CD4-positive, CD25-positive, alpha-beta regulatory T cell (primary cell): ENCODE measurements around the gene NEK8. TPM values are rescaled to one million over a fixed set of nuclear protein-coding genes. Genes with fewer than 3 reads are reported as not detected.

Source experiments
- ATAC-seq, 2 donors: fragments of 150-1000 bp; cut with Tn5 transposase; one replicate each; pipeline ENCODE4 v1.10.0; 2021; ENCODE audit warnings: low read depth in 2 of 2, moderate number of reproducible peaks in 2 of 2, moderate library complexity in 1 of 2
- DNase-seq, 3 donors: peaks; one replicate each; pipeline versions ENCODE4 v3.0.0 to v3.0.0-alpha.2; 2012 to 2022; ENCODE audit warnings: mixed read lengths in 1 of 3
- H3K27ac ChIP-seq: one replicate; pipeline ENCODE4 v1.7.0; 2013; ENCODE audit warnings: mild to moderate bottlenecking, low read length; ENCODE audit not compliant: insufficient read depth, poor library complexity, severe bottlenecking
- H3K27me3 ChIP-seq: one replicate; pipeline ENCODE4 v1.7.0; 2013; ENCODE audit warnings: low read length; ENCODE audit not compliant: control insufficient read depth, insufficient read depth
- H3K36me3 ChIP-seq: one replicate; pipeline ENCODE4 v1.7.0; 2013; ENCODE audit warnings: mild to moderate bottlenecking, low read length, moderate library complexity; ENCODE audit not compliant: control insufficient read depth, insufficient read depth
- H3K4me1 ChIP-seq: 2 replicates; pipeline ENCODE4 v1.7.0; 2013; ENCODE audit warnings: mild to moderate bottlenecking, low read length; ENCODE audit not compliant: insufficient read depth, control insufficient read depth, poor library complexity, severe bottlenecking
- H3K4me3 ChIP-seq: one replicate; pipeline ENCODE4 v1.7.0; 2013; ENCODE audit warnings: low read depth, mild to moderate bottlenecking, low read length, moderate library complexity
- H3K9me3 ChIP-seq, 2 experiments: 1 replicate in 1 of 2; 2 replicates in 1 of 2; pipeline ENCODE4 v1.7.0; 2013; ENCODE audit warnings: low read length in 2 of 2, mild to moderate bottlenecking in 1 of 2, moderate library complexity in 1 of 2; ENCODE audit not compliant: control insufficient read depth in 2 of 2
- H3K27ac Mint-ChIP-seq, 3 donors: one replicate each; pipeline ENCODE4 v1.8.0; 2020 to 2022; ENCODE audit warnings: mild to moderate bottlenecking in 3 of 3, mixed read lengths in 3 of 3, moderate library complexity in 2 of 3
- H3K27me3 Mint-ChIP-seq: one replicate; pipeline ENCODE4 v1.8.0; 2022; ENCODE audit warnings: mild to moderate bottlenecking, mixed read lengths
- H3K36me3 Mint-ChIP-seq: one replicate; pipeline ENCODE4 v1.8.0; 2020; ENCODE audit warnings: mixed read lengths
- H3K4me1 Mint-ChIP-seq, 4 donors: one replicate each; pipeline ENCODE4 v1.8.0; 2020 to 2022; ENCODE audit warnings: mixed read lengths in 4 of 4, mild to moderate bottlenecking in 1 of 4
- H3K4me3 Mint-ChIP-seq, 4 donors: one replicate each; pipeline ENCODE4 v1.8.0; 2020 to 2022; ENCODE audit warnings: mild to moderate bottlenecking in 4 of 4, mixed read lengths in 4 of 4, moderate library complexity in 3 of 4
- H3K9me3 Mint-ChIP-seq, 7 donors: one replicate each; pipeline ENCODE4 v1.8.0; 2020 to 2022; ENCODE audit warnings: mixed read lengths in 7 of 7, mild to moderate bottlenecking in 3 of 7, moderate library complexity in 2 of 7
- polyA plus RNA-seq, 4 donors: library from polyadenylated mRNA; unstranded; fragments of 300-500 nt; fragmentation: Illumina TruSeq; gene quantifications; one replicate each; pipeline ENCODE4 v1.2.3, GENCODE V29; 2021
- total RNA-seq: library from RNA; stranded (reverse); gene quantifications from one replicate; pipeline ENCODE4 v1.2.3, GENCODE V29; 2022

Gene NEK8
- total and polyA plus RNA-seq, 5 donors from 2014 or later = 1.8 to 7.5 (median 2.1) TPM

GRCh38 chr17:28740406-28741357 is 12.1 kb downstream of the NEK8 start:
- Mint-ChIP-seq H3K36me3 (peaks cover 9% of the 10 kb centered on the region), H3K9me3 (no peaks in the 10 kb centered on the region), H3K4me1 (peaks cover 5 to 25% (median 11%) of the 10 kb centered on the region in 4 donors), H3K27me3 (no peaks in the 10 kb centered on the region), H3K27ac (no peak overlapping the region), H3K4me3 (peak overlapping the region in 1 of 4 donors; percentile 41)
- H3K4me1 ChIP-seq = peaks cover 23% of the 10 kb centered on the region
- H3K27ac ChIP-seq = no peak overlapping the region
- H3K9me3 ChIP-seq = no peaks in the 10 kb centered on the region
- no peaks in the 10 kb centered on the region for H3K36me3 ChIP-seq
- H3K4me3 ChIP-seq = no peak overlapping the region
- H3K27me3 ChIP-seq = no peaks in the 10 kb centered on the region
- DNase-seq = no peak
- ATAC-seq = no peak

DNA sequence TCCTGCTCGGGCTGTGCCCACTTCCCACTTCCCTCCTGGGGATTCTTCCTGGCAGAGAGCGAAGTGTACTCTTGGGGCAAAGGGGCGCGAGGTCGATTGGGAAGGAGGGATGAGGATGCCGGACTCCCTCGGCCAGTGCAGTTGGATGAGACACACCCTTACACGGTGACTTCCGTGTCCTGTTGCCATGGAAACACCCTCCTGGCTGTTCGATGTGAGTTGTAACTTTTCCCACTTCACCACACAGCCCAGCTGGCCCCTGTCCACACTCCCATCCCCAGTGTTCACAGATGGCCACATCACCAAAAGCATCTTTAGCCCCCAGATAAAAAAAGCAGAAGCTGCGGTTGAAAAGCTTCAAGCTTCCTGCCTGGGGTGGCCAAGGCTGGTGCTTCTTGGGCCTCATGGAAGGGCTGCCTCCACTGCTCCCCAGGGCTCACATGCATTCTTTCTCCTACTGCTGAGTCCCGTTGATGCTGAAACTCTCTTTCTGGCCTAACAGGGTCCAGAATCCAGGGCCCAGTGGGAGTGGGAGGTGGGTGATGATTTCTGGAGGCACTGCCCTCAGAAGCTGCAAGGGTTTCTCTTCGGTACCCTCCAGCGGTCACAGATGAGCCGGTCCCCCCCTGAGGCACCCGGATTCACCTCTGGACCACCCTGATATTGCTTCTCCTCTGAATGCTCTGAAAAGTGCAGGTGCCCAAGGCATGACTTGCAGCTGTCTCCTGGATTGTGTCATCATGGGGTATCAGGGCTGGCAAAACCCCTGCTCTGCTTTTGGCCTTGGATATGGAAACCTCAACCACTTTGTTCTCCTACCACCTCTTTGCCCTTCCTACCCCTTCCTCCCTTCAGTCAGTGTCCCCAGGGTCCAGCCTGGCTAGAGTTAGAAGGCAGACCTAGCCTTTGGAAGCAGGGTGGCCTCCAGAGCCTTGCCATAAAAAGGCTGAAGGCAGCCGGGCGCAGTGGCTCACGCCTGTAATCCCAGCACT is 13.1 kb downstream of the NEK8 start:
- H3K4me3 ChIP-seq = no peak overlapping the region
- H3K4me3 Mint-ChIP-seq = peak overlapping the region in 2 of 4 donors; percentile 15 to 41
- H3K4me1 ChIP-seq = peaks cover 33% of the 10 kb centered on the region
- H3K9me3 ChIP-seq = no peaks in the 10 kb centered on the region
- peaks cover 5 to 34% (median 11%) of the 10 kb centered on the region in 4 donors for H3K4me1 Mint-ChIP-seq
- peaks cover 9% of the 10 kb centered on the region for H3K36me3 Mint-ChIP-seq
- DNase-seq = no peak
- no peaks in the 10 kb centered on the region for H3K27me3 Mint-ChIP-seq
- H3K9me3 Mint-ChIP-seq = no peaks in the 10 kb centered on the region
- no peak overlapping the region for H3K27ac ChIP-seq
- H3K27ac Mint-ChIP-seq = no peak overlapping the region
- no peak for ATAC-seq
- no peaks in the 10 kb centered on the region for H3K27me3 ChIP-seq
- H3K36me3 ChIP-seq = no peaks in the 10 kb centered on the region

GRCh38 chr17:28743243-28744103 is 14.9 kb downstream of the NEK8 start, which contains the start of gene TRAF4:
TSS of gene TRAF4 (plus strand) at chr17:28744011. CDS start at chr17:28744113, 102 bp downstream.
- peak; percentile 89 to 90 for ATAC-seq
- Histone ChIP-seq H3K4me1 (peaks cover 33% of the 10 kb centered on the region), H3K27me3 (no peaks in the 10 kb centered on the region), H3K27ac (peak within 1 kb of the TSS; percentile 92), H3K4me3 (peak within 1 kb of the TSS; percentile 89), H3K36me3 (peaks cover 9% of the 10 kb centered on the region), H3K9me3 (no peaks in the 10 kb centered on the region)
- peak within 1 kb of the TSS; percentile 88 to 93 (median 90) for H3K27ac Mint-ChIP-seq
- peaks cover 4% of the 10 kb centered on the region for H3K36me3 Mint-ChIP-seq
- peak; percentile 73 to 85 (median 74) for DNase-seq
- H3K9me3 Mint-ChIP-seq = no peaks in the 10 kb centered on the region
- peaks cover 3 to 32% (median 7%) of the 10 kb centered on the region in 4 donors for H3K4me1 Mint-ChIP-seq
- peak within 1 kb of the TSS; percentile 90 to 97 (median 93) for H3K4me3 Mint-ChIP-seq
- H3K27me3 Mint-ChIP-seq = no peaks in the 10 kb centered on the region

GRCh38 chr17:28744104-28744971 is 15.8 kb downstream of the NEK8 start:
- peak overlapping the region; percentile 92 for H3K27ac ChIP-seq
- Mint-ChIP-seq H3K36me3 (no peaks in the 10 kb centered on the region), H3K4me3 (peak overlapping the region; percentile 90 to 97 (median 93)), H3K27me3 (no peaks in the 10 kb centered on the region), H3K9me3 (no peaks in the 10 kb centered on the region), H3K4me1 (peaks cover 0 to 29% (median 3%) of the 10 kb centered on the region in 4 donors), H3K27ac (peak overlapping the region; percentile 74 to 93 (median 88))
- H3K36me3 ChIP-seq = peaks cover 14% of the 10 kb centered on the region
- ATAC-seq (peak; percentile 14 to 20), DNase-seq (peak; percentile 64 to 71 (median 66))
- peaks cover 33% of the 10 kb centered on the region for H3K4me1 ChIP-seq
- H3K27me3 ChIP-seq = no peaks in the 10 kb centered on the region
- peak overlapping the region; percentile 89 for H3K4me3 ChIP-seq
- no peaks in the 10 kb centered on the region for H3K9me3 ChIP-seq

DNA sequence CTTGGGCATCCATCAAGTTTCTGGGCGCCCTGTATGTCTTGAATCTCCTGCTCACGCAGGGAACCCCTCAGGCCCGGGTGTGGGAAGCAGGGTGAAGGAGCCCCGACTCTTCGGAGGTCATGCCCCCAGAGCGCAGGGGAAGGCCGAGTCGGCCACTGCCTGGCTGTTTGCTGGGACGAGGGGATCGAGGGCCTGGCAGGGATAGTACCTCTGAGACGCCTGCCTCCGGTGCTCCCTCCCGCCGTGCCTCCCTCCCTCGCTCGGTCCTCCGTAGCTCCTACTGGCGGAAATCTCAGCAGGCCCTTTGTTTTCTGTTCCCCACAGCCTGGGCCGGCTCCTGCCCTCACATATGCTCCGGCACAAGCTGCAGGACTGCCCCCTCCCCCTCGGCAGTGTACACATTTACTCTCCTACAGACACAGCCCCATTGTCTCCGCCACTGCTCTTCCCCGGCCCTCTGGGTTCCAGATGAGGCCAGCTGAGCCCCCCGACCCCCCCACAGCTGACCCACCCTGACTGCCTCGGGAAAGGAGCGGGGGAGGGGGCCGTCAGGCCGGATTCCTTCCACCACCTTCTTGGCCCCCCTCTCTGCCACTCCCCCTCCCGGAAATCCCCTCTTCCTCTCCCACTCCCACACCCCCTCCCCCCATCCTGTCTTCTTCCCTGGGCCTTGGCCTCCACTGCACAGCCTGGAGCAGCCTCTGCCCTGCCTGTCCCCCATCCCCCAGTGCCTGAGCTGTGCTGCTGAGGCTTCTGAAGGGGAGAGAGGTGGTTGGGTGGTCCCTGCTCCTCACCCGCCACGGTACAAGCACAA is 16.6 kb downstream of the NEK8 start:
- Mint-ChIP-seq H3K4me3 (peak overlapping the region; percentile 90 to 97 (median 93)), H3K27me3 (no peaks in the 10 kb centered on the region), H3K27ac (peak overlapping the region; percentile 74 to 93 (median 88)), H3K9me3 (no peaks in the 10 kb centered on the region), H3K4me1 (peaks cover 0 to 35% (median 5%) of the 10 kb centered on the region in 4 donors), H3K36me3 (no peaks in the 10 kb centered on the region)
- Histone ChIP-seq H3K27me3 (no peaks in the 10 kb centered on the region), H3K36me3 (peaks cover 14% of the 10 kb centered on the region), H3K27ac (peak overlapping the region; percentile 92), H3K9me3 (no peaks in the 10 kb centered on the region), H3K4me1 (peaks cover 38% of the 10 kb centered on the region), H3K4me3 (peak overlapping the region; percentile 89)
- DNase-seq (peak in 2 of 3 donors; percentile 33 to 55), ATAC-seq (no peak)
